Transverse colon (tissue), 3 donors: Measurements from ENCODE around the gene C19orf38.

Experiments used
- CTCF ChIP-seq, 5 experiments: fragments of 200-600 bp in 3 of 5; fragments of 450-650 bp in 2 of 5; sonication (generic) in 3 of 5; IDR thresholded peaks; 1 replicate in 2 of 5; 2 replicates in 3 of 5; pipeline ENCODE4 v1.5.1; 2016 to 2017; ENCODE audit warnings: antibody characterized with exemption in 5 of 5, inconsistent platforms in 3 of 5, mild to moderate bottlenecking in 2 of 5, moderate library complexity in 1 of 5
- EP300 ChIP-seq: sonication (generic); formaldehyde crosslinking; IDR thresholded peaks from one replicate; pipeline ENCODE4 v1.6.1; 2017; ENCODE audit warnings: antibody characterized with exemption, low read depth
- POLR2A ChIP-seq: fragments of 450-650 bp; IDR thresholded peaks from one replicate; pipeline ENCODE4 v1.6.1; 2016; ENCODE audit warnings: antibody characterized with exemption, mild to moderate bottlenecking, moderate library complexity

GRCh38 chr19:10858204-10858828 is 10.1 kb downstream of the C19orf38 start:
- TF ChIP-seq CTCF (IDR thresholded peaks at IDR 0.05) (peak; percentile 39 to 47 (median 44)), POLR2A (no peak), EP300 (no peak)
